HepG2 (cell line): ENCODE data around the gene DLX1. TPM values are rescaled to one million over a fixed set of nuclear protein-coding genes. Genes with fewer than 3 reads are reported as not detected.

Experiments
- ATF2 ChIP-seq: sonication (generic); formaldehyde crosslinking; IDR thresholded peaks from 2 replicates; pipeline ENCODE4 v1.4.0; 2020; ENCODE audit warnings: missing genetic modification reagents
- ATF4 ChIP-seq, 2 experiments: fragments of 450-650 bp in 1 of 2; sonication (generic) in 1 of 2; formaldehyde crosslinking; IDR thresholded peaks; 2 replicates each; pipeline versions ENCODE4 v1.5.0 to v1.8.0; 2020 to 2022; ENCODE audit warnings: mild to moderate bottlenecking in 1 of 2, missing genetic modification reagents in 1 of 2
- BORCS8-MEF2B ChIP-seq: sonication (generic); formaldehyde crosslinking; IDR thresholded peaks from 2 replicates; pipeline ENCODE4 v1.8.0; 2022; ENCODE audit warnings: mild to moderate bottlenecking, missing genetic modification reagents
- ESRRA ChIP-seq: sonication (generic); formaldehyde crosslinking; IDR thresholded peaks from 2 replicates; pipeline ENCODE4 v1.5.1; 2020; ENCODE audit warnings: mild to moderate bottlenecking, low read depth, missing genetic modification reagents
- KDM4B ChIP-seq: sonication (generic); formaldehyde crosslinking; IDR thresholded peaks from 2 replicates; pipeline ENCODE4 v1.4.0; 2020; ENCODE audit warnings: missing genetic modification reagents
- KLF12 ChIP-seq: sonication (generic); formaldehyde crosslinking; IDR thresholded peaks from 2 replicates; pipeline ENCODE4 v1.4.0; 2020; ENCODE audit warnings: missing genetic modification reagents, borderline replicate concordance
- PPARG ChIP-seq: conservative IDR thresholded peaks from 2 replicates; pipeline ENCODE4 v1.6.1; 2016; ENCODE audit warnings: missing biosample characterization, missing genetic modification reagents
- SYNCRIP ChIP-seq: fragments of 200-400 bp; formaldehyde crosslinking; IDR thresholded peaks from 2 replicates; pipeline ENCODE4 v1.6.1; 2018; ENCODE audit warnings: mild to moderate bottlenecking, low read depth, low read length; ENCODE audit not compliant: insufficient read depth
- TSC22D2 ChIP-seq: sonication (generic); formaldehyde crosslinking; IDR thresholded peaks from 2 replicates; pipeline ENCODE4 v1.5.1; 2020; ENCODE audit warnings: missing genetic modification reagents, mild to moderate bottlenecking, borderline replicate concordance
- U2AF2 ChIP-seq: fragments of 200-400 bp; formaldehyde crosslinking; IDR thresholded peaks from 2 replicates; pipeline ENCODE4 v1.6.1; 2017; ENCODE audit warnings: low read depth, mild to moderate bottlenecking, low read length
- ZBTB40 ChIP-seq, 2 experiments: fragments of 450-650 bp in 1 of 2; sonication (generic) in 1 of 2; formaldehyde crosslinking in 1 of 2; IDR thresholded peaks; 2 replicates each; pipeline versions ENCODE4 v1.6.1 to v1.8.0; 2016 to 2022; ENCODE audit warnings: antibody characterized with exemption in 1 of 2, mild to moderate bottlenecking in 1 of 2, missing genetic modification reagents in 1 of 2
- ZFP91 ChIP-seq: sonication (generic); formaldehyde crosslinking; IDR thresholded peaks from 2 replicates; pipeline ENCODE4 v1.9.0; 2022; ENCODE audit warnings: missing genetic modification reagents, mild to moderate bottlenecking, borderline replicate concordance
- ZMYM4 ChIP-seq: sonication (generic); formaldehyde crosslinking; IDR thresholded peaks from 2 replicates; pipeline ENCODE4 v1.8.1; 2023; ENCODE audit warnings: mild to moderate bottlenecking, missing genetic modification reagents
- ZNF562 ChIP-seq: sonication (generic); formaldehyde crosslinking; IDR thresholded peaks from 2 replicates; pipeline ENCODE4 v1.8.0; 2022; ENCODE audit warnings: missing genetic modification reagents, borderline replicate concordance
- ZNF768 ChIP-seq: sonication (generic); formaldehyde crosslinking; IDR thresholded peaks from 2 replicates; pipeline ENCODE4 v1.4.0; 2020; ENCODE audit warnings: missing genetic modification reagents
- polyA plus RNA-seq, 8 experiments: library from polyadenylated mRNA; depleted of rRNA in 3 of 8; stranded (reverse) in 7 of 8; unstranded in 1 of 8; fragments of >200 nt; fragmentation: Illumina TruSeq in 4 of 8; extraction: Trizol in 4 of 8; gene quantifications; 2 replicates each; pipeline versions ENCODE4 v1.2.1 to v1.2.3, GENCODE V29; 2011 to 2016; ENCODE audit warnings: low read depth in 4 of 8, missing spikeins in 1 of 8, mixed read lengths in 1 of 8; ENCODE audit not compliant: insufficient read depth in 1 of 8
- total RNA-seq, 5 experiments: library from RNA; depleted of rRNA; stranded (reverse); fragments of >200 nt; fragmentation: Illumina TruSeq; extraction: Trizol; gene quantifications; 2 replicates each; pipeline ENCODE4 v1.2.3, GENCODE V29; 2016; ENCODE audit warnings: low read depth in 1 of 5

DLX1 gene
- total and polyA plus RNA-seq, 2 of the 13 experiments (the other 11 are each of a cell fraction or from before 2014, with no cell fraction given) = 0.18 to 0.86 TPM

GRCh38 chr2:172084645-172085459 is 455 bp upstream of the DLX1 start (continued):
- TF ChIP-seq ZBTB40 (IDR thresholded peaks at IDR 0.05) (no peak), ZBTB40 (CRISPR knock-in tag; IDR thresholded peaks at IDR 0.05) (no peak; the same call in 1 of the 2 replicates), ZMYM4 (no peak; the same call in 1 of the 2 replicates), ZNF562 (no peak; the same call in 1 of the 2 replicates), U2AF2 (no peak), ESRRA (CRISPR knock-in tag) (peak; percentile 51), SYNCRIP (no peak), KLF12 (CRISPR knock-in tag) (no peak), ZFP91 (CRISPR knock-in tag) (peak; percentile 46), BORCS8-MEF2B (CRISPR knock-in tag) (no peak; the same call in 1 of the 2 replicates), ZNF768 (CRISPR knock-in tag) (no peak), ATF2 (CRISPR knock-in tag) (no peak), TSC22D2 (CRISPR knock-in tag) (no peak), ATF4 (CRISPR knock-in tag; IDR thresholded peaks at IDR 0.05) (no peak), PPARG (CRISPR knock-in tag) (0 out of 2 replicates have a peak, but pooled peaks have one; percentile 13), KDM4B (CRISPR knock-in tag) (0 out of 2 replicates have a peak, but pooled peaks have one; percentile 14)
